NCI-H1930 (cell line): ENCODE results near the gene LMF1.

Experiments used
- DNase-seq, 2 experiments: peaks; one replicate each; lab custom pipeline; 2025; lab: John Stamatoyannopoulos, UW

Gene LMF1

DNA sequence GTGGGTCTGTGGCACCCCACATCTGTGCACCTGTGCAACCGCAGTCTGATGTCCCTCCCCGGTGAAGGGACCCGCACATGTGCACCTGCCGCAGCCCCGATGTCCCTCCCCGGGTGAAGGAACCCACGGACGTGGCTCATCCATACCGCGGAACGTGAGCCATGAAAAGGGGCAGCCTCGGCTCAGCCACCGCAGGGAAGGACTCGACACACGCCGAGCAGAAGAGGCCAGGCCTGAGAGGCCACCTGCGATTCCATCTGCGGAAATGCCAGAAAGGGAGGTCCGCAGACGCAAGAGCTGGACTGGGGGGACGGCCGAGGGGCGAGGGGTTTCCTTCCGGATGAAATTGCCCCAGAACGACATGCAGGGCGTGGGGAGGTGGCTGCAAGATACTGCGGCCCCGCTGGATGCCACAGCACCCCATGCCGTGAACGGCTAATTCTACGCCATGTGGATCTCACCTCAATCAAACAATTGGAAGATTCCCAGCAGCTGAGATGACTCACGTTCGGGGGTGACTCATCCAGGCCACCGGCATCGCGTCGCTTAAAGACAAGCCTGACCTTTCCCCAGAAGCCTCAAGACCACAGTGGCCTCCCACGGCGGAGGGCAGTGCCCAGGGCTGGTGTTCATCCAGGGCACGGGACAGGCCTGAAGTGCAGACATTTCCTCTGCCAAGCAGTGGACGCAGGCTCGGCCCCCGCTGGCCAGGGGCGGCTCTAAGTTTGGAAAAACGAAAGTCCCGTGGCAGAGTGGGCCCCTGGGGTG, 31.8 kb upstream of the LMF1 start:
- DNase-seq, result no peak

DNA sequence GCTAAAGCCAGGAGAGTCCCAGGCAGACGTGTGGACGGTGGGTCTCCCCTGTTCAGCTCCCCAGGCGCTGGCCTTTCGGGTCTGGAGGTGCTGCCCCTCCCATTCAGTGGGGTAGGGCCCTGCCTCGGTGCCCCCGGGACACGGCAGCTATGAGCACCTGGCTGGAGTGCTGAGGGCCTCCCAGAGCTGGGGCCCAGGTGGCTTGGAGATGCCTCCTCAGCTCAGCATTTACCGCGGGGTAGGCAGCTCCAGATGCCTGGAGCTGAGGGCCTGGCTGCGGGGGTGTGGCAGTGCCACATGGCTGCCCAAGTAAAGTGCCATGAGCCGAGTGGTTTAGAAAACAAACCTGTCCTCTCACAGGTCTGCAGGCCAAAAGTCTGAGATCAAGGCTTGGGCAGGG, 30.3 kb upstream of the LMF1 start:
- no peak for DNase-seq

DNA sequence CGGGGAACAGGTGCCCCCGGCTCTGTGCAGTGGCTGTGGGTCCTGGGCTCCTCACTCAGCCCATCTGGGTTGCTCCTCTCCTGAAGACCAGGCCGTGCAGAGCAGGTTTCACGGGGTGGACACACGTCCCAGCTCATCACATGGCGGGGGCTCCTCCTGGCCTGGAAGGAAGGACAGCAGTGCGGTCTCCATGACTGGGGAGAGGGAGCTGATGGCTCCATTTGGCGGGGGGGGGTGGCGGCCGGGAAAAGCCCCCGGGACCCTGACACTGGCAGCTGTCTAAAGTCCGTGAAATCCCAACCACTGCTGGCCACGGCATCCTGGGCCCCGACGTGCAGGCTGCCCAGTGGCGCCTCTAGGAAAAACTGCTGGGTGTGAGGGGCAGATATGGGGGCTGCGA, 29.8 kb upstream of the LMF1 start:
- DNase-seq, result no peak

DNA sequence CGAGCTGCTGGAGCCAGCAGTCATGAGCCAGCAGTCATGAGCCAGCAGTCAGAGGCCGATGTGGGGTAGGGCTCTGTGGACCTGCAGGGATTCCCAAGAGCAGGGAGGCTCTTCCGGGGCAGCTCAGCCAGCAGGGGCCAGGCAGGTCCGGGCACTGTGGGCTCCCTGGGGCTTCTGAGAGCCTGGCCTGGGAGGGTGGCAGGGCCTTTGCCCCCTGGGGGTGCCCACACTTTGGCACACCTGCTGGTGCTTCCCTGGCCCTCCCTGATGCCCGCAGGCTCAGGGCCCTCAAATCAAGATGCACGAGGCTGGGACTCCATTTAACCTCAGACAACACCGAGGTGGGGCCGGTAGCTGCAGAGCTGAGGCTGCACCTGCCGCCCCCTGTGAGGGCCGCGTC, 28.9 kb upstream of the LMF1 start:
- DNase-seq, result no peak

DNA sequence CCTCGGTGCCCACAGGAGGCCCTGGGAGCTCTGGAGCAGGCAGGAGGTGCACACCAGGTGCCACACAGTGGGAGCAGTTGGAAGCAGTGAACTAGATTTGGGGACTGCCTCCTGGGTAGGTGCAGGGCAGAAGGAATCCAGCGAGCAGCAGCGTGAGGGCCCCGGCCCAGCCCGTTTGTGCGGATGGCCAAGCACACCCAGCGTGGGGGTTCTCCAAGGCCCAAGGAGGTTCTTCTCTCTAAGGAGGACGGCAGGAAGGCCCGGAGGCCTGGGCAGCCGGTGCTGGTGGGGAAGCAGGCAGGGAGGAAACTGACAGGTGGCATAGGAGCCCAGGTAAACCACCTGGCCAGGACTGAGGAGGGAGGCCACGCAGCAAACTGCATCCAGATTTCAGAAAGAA, 27.8 kb upstream of the LMF1 start:
- no peak for DNase-seq

DNA sequence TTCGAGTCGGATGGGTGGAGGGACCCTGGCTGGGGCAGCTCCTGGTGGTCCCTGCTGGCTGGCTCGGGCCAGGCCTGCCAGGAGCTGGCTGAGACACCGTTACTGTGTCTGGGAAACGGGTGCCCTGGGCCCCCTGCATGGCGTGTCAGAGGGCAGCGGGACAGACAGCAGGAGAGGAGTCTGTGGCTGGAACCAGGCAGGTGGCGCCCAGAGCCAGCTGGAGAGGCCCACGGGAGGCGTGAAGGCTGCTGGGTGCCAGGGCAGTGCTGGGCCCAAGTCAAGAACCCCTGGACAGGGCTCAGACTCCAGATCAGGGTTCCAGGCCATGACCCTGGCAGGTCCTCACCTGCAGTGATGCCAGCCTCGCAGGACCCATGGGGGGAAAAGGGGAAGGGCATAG, 27.4 kb upstream of the LMF1 start:
- no peak for DNase-seq

DNA sequence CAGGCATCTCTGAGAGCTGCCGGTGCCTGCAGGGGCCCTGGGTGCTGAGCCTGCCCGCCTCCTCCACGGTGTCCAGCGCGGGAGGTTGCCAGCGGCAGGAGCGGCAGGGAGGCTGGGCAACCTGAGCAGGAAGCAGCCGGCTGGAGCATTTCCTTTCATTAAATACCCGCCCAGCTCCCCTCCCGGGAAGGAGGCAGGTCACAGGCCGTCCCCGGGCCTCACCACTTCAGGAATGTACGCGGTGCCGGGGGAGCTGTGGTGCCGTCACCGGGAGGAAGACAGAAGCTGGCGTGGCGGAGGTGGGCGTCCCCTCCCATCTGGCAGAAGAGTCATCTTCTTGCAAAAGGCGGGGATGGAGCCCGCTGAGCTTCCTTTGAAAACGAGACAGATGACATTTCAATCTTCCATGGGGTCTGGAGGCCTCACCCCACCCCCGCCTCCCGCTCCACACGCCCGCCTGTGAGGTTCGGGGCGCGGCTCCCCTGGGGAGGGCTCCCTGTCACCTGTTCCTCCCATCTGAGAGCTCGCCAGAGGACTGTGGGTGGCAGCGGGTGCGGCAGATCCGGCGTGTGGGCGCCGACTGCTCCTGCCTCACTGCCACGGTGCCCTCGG, 26.8 kb upstream of the LMF1 start:
- no peak for DNase-seq

DNA sequence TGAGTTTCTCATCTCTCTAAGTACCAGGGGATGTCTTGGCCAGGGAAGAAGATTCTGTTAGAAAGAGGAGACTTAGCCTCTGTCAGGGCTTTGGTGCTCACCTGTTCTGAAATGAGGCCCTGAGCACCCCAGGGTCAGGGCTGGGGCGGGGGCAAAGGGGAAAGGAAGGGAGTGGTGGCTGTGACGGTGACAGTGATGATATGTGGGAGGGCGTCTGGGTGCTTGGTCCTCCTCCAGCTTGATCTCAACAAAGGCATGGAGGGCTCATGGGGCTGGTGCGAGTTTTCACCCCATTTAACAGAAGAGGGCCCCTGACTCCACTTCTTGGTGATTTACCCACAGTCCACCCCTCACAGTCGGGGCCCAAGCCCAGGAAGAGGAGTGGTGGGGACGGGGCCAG, 25.9 kb upstream of the LMF1 start:
- no peak for DNase-seq

DNA sequence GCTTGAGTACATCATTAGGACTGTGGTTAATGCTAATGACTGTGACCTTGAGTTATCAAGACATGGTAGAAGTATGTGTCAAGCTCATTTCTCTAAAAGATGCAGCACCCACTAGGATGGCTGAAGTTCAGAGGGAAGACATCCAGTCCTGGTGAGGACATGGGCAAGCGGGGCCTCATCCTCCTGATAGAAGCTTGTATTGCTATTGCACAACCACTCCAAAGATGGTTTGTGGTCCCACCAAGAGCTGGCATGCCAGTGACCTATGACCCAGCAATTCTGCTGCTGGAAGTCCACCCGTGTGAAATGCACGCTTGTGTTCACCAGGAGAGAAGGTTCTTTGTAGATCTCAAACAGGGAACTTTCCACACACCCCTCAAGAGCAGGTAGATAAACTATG, 25.0 kb upstream of the LMF1 start:
- DNase-seq, result no peak

DNA sequence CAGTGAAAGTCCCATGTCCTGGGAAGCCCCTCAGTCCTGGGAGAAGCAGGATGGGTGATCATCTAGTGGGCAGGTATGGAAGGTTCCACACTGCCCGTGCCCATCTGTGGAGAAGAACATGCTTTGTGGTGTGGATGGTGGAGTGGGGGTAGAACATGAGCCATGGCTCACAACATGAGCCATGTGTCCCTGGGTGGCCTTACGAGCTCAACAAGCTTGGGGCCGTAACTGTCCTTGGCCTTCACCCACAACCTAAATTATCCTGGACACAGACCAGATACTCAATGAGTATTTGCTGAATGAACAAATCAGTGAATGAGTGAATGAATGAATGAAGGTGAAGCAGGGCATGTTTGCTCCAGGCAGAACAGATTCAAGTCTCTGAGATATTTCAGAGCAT, 24.3 kb upstream of the LMF1 start:
- no peak for DNase-seq

DNA sequence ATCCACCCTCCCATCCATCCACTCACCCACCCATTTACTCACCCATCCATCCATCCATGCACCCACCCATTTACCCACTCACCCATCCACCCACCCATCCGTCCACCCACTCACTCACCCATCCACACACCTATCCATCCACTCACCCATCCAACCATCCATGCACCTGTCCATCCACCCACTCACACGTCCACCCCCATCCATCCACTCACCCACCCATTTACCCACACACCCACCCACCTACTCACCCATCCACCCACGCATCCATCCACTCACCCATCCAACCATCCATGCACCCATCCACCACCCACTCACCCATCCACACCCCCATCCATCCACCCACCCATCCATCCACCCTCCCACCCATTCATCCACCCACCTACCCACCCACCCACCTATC, 22.9 kb upstream of the LMF1 start:
- DNase-seq, result no peak

DNA sequence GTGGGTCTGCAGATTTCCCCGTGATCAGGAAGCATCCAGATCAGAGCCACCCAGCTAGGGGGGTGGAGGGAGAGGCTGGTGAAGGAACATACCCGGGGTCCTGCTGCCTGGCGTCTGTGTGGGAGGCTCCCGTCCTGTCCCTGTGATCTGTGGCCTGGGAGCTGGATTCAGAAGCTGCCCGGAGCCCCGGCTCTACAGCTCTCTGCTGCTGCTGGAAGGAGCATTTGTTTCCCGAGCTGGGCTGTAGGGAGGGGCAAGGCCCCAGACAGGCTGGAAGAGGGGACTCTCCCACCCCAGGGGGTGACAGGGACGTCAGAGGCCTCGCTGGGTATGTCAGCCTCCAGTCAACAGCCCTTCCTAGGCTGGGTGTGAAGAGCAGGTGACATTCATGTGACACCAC, 21.0 kb upstream of the LMF1 start:
- DNase-seq, result no peak

DNA sequence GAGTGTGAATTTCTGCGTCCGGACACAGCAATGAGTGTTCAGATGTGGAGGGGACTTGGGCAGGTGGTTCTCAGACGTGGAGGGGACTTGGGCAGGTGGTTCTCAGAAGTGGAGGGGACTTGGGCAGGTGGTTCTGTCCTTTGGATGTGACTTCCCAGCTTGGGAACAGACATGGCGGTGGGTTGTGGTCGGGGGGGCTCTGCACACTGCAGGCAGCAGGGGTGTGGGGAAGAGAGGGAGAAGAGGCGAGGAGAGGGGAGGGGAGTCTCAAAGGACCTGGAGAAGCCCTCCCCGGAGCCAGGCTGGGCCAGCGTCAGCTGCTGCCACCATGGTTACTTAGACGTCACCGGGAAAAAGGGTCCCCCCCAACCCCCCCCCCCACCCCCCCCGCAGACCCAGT, 20.6 kb upstream of the LMF1 start:
- no peak for DNase-seq

DNA sequence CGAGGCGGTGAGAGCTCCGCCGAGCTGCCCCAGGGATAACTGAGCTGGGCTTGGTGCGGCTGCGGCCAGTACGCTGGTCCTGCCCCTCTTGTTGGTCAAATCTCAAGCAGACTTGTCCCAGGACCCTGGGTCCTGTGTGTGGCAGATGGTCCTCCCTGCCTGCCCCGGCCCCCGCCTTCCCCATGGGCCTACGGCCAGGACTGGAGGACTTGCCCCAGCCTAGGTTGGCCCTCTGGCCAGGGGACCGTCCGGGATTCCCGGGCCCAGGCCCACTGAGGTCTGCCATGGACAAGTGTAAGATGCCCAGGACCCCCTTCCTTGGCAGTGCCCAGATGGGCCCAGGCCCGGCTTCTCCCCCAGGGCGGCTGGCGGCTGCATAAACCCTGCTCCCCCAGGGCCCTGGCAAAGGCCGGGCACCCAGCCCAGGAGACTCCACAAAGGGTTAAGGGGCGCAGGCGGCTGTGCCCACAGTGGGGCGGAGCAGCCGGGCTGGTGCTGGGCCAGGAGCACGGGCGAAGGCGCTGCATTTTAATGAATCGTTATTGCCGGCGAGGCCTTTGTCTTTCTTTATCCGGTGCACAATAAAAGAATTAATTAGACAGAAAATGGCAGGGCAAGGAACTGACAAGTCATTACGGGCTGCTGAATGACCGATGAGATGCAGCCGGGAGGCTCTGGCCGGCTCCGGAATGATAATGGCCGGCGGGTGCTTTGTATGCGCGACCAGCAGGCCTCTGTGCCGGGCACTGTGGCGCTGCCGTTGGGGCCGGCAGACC, 19.9 kb upstream of the LMF1 start:
- no peak for DNase-seq

DNA sequence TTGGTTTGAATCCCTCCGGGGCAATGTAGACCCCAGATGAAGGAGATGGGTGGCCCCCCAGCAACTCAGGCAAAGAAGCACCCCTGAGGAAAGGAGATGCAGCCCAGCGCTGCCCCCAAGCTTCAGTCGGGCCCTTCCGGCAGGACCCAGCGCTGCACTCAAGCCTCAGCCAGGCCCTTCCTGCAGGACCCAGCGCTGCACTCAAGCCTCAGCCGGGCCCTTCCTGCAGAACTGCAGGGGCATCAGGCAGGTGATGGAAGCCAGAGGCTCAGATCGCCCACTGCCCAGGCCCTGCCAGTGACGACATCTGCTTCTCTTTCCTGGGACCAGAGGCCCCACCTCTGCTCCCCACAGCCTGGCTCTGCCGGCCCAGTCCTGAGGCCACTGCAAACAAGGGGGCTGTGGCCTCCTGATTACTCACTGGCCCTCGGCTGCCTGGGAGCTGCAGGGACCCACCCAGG, 18.6 kb upstream of the LMF1 start:
- DNase-seq, result no peak

DNA sequence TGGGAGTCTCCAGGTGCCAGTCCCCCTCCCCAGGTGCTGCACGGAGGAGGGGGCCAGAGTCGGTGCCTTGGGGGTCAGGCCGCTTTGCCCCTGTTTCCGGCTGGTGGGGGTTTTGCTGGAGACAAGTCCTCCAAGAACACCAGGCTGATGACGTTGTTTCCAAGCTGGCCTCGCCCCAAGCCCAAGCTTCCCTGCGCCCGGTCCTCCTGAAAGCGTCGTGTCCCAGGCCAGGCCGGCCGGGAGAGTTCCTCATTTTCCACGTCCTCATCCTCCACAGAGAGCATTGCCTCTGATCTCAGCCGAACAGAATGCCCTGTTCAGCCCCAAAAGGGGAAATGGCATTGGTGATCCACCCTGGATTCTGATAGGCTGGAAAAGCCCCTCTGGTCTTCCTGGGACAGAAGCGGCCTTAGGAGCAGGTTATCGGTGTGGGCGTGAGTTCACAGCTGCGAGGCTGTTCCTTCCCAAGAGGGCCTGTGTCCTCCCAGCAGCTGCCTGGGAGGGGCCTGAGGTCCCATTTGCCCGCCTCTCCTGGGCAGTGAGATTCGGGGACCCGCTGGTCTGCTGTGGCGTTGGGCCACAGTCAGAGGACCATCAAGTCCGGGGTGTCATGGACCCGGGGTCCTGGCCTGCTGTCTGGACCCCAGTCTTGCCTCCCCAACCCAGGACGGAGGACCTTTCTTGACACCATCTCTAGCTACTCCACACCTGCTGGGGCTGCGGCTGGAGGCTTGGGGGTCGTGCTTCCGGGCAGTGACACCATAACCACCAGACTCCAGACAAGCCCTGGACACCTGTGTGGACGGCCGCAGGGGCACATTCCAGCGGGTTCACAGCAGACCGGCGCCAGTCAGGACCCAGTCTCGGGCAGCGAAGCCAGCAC, 17.9 kb upstream of the LMF1 start:
- DNase-seq, result no peak

DNA sequence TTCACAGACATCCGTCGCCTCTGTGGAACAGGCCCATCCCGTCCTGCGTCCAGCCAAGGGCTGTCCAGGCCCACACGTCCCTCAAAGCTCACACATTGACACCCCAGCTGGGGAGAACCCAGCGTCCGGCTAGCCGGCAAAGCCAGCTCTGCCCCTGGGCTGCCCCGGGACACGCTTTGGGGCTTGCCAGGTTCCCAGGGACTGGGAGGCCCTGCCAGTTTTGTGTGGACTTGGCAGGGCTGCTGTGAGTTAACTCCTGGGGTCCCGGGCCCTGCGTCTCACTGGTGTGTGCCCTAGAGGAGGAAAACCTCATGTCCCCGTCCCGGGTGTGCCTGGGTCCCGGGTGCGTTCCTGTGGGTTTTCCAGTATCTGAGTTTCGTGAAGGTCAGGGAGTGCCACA, 17.1 kb upstream of the LMF1 start:
- no peak for DNase-seq

DNA sequence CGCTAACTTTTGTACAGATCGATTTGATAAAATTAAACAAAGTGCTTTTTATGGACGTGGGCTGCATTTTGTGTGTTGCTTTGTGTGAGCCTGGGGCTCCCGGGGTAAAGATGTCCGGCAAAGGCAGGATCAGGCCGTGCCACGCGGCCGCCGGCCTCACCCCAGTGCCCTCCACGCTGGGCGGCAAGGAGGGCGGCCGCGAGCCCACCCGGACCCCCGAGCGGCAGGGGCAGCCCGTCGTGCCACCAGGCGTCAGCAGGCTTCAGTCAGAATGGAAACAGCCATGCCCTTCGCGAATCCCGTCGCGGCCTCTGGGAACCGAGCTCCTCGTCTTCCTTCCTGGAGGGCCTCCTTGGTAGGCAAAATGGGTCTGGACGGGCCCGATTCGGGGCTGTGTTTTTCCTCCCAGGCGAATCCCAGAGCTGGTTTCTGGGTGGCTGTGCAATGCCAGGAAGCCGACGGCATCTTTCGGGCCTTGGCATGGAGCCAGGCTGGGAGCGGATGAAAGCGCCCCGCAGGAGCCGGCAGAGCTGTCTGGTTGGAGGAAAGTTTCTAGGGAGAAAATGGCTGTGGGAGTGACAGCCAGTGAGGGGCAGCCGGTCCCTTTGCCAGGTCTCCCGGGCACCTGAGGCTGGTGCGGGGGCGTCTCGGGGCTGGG, 16.3 kb upstream of the LMF1 start:
- no peak for DNase-seq

DNA sequence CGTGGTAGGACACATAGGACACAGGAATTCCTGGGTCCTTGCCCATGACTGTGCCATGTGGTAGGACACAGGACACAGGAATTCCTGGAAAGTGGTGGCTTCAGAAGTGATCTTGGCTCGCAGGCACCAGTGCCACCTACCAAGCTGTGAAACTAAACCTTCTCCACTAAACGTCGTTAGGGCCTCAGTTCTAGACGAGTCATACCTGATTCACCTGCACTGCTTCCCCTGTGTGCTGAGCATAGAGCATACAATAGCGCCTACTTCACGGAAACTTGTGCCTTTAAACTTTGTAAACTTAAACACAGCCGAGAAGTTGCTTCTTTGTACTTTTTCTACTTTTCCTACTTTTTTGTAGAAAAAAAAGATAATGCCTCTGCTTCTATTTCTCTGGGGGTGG, 15.6 kb upstream of the LMF1 start:
- no peak for DNase-seq

DNA sequence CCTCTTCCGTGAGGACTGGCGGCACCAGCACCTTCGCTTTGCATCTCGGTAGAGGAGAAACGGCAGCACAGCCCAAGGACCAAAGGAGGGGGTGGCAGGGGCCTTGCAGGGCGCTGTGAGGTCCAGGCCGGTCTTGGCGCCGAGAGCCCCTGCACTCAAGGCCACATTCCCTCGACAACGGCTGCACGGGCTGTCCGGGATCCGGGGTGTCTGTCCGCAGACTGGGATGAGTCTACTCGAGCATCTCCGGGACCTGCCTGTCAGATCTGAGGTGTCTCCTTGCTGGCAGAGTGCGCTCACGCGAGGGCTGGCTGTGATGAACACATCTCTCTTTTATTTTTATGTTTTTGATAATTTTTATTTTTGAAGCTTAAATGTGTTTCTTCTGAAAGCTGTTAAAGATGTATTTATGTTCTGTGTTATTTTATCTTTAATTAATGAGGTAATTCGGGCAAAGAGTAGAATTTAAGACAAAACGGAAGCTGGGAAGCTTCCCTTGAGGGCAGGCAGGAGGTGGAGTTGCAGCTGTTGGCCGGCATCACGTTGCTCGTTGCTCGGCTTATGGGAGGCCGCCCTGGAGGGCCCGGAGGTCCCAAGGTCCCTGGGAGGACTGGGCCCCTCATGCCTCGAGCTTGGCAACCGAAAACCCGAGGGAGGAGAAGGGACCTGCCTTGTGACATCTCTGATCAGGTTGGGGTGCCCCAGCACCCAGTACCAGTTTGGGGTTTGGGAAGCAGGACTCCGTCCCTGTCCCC, 15.0 kb upstream of the LMF1 start:
- DNase-seq, result no peak
